OCI-LY7 (cell line): ENCODE measurements around the gene APEH. TPM values are rescaled to one million over a fixed set of nuclear protein-coding genes. Genes with fewer than 3 reads are reported as not detected.

Experiments
- BruUV-seq: library from RNA; stranded (reverse); fragments of 400-500 nt; replicated peaks from 2 replicates; lab custom pipeline; 2021; lab: Mats Ljungman, UMichigan
- CTCF ChIA-PET: fragments of 300-600 bp; sonication (Branson Sonifier 250); formaldehyde crosslinking; loops from one replicate; lab custom pipeline; 2022; ENCODE audit warnings: antibody characterized with exemption; ENCODE audit not compliant: unreplicated experiment; lab: Charles Lee
- POLR2A ChIA-PET: fragments of 300-600 bp; sonication (Branson Sonifier 250); formaldehyde crosslinking; loops from one replicate; lab custom pipeline; 2022; ENCODE audit warnings: antibody characterized with exemption; lab: Charles Lee
- DNase-seq: peaks from one replicate; pipeline ENCODE4 v3.0.0-alpha.2; 2015; ENCODE audit warnings: low spot score
- H2AFZ ChIP-seq: fragments of 200-600 bp; sonication (generic), shearing (Covaris generic); 2 replicates; pipeline ENCODE4 v1.6.1; 2014; ENCODE audit warnings: mild to moderate bottlenecking, antibody characterized with exemption, low read length, moderate library complexity
- H3K27ac ChIP-seq: fragments of 200-600 bp; sonication (generic); 2 replicates; pipeline ENCODE4 v1.5.1; 2014; ENCODE audit warnings: mixed run types, low read depth, mild to moderate bottlenecking, moderate library complexity, low read length, inconsistent platforms; ENCODE audit not compliant: poor library complexity, severe bottlenecking
- H3K36me3 ChIP-seq: fragments of 200-600 bp; sonication (generic); 2 replicates; pipeline ENCODE4 v1.6.1; 2014; ENCODE audit warnings: mild to moderate bottlenecking, antibody characterized with exemption, low read length, moderate library complexity, mixed read lengths; ENCODE audit not compliant: insufficient read depth
- H3K4me1 ChIP-seq: fragments of 200-600 bp; sonication (generic); 2 replicates; pipeline ENCODE4 v1.5.1; 2014; ENCODE audit warnings: mild to moderate bottlenecking, low read length; ENCODE audit not compliant: insufficient read depth, poor library complexity, severe bottlenecking
- H3K4me2 ChIP-seq: fragments of 200-600 bp; sonication (generic); 2 replicates; pipeline ENCODE4 v1.6.1; 2014; ENCODE audit warnings: mild to moderate bottlenecking, low read length
- H3K4me3 ChIP-seq: fragments of 200-600 bp; sonication (generic); 2 replicates; pipeline ENCODE4 v1.5.1; 2014; ENCODE audit warnings: mild to moderate bottlenecking, low read depth, low read length; ENCODE audit not compliant: poor library complexity, severe bottlenecking
- H3K79me2 ChIP-seq: fragments of 200-600 bp; sonication (generic); 2 replicates; pipeline ENCODE4 v1.6.1; 2016; ENCODE audit warnings: low read depth, mild to moderate bottlenecking, low read length, moderate library complexity, mixed read lengths; ENCODE audit not compliant: insufficient read depth
- H3K9me2 ChIP-seq: fragments of 200-600 bp; sonication (generic); 2 replicates; pipeline ENCODE4 v1.6.1; 2016; ENCODE audit warnings: mild to moderate bottlenecking, low read length, mixed read lengths; ENCODE audit not compliant: insufficient read depth
- H3K9me3 ChIP-seq: fragments of 200-600 bp; sonication (generic); 2 replicates; pipeline ENCODE4 v1.6.1; 2014; ENCODE audit warnings: mild to moderate bottlenecking, mixed run types, low read length, mixed read lengths
- H4K20me1 ChIP-seq: fragments of 200-600 bp; sonication (generic); 2 replicates; pipeline ENCODE4 v1.6.1; 2014; ENCODE audit warnings: mild to moderate bottlenecking, antibody characterized with exemption, low read length, moderate library complexity, mixed read lengths; ENCODE audit not compliant: insufficient read depth
- CTCF ChIP-seq: fragments of 200-600 bp; sonication (generic); conservative IDR thresholded peaks from 2 replicates; pipeline ENCODE4 v1.5.1; 2014; ENCODE audit warnings: mild to moderate bottlenecking, antibody characterized with exemption, low read length, moderate library complexity, mixed read lengths
- EZH2phosphoT487 ChIP-seq: fragments of 200-600 bp; sonication (generic); IDR thresholded peaks from 2 replicates; pipeline ENCODE4 v1.6.1; 2018; ENCODE audit warnings: low read depth, borderline replicate concordance, mild to moderate bottlenecking, mixed run types, antibody characterized with exemption, low read length, moderate library complexity, mixed read lengths
- intact Hi-C: fragments of 100-400 bp; cut with micrococcal nuclease; formaldehyde crosslinking; loops from one replicate; pipeline ENCODE4 v1.10.0; 2022; ENCODE audit not compliant: unreplicated experiment
- total RNA-seq, 2 experiments: library from RNA; depleted of rRNA in 1 of 2; stranded (reverse); fragments of >200 nt in 1 of 2; shearing (Covaris generic) in 1 of 2; gene quantifications; 2 replicates each; pipeline ENCODE4 v1.2.3, GENCODE V29; 2014 to 2022

The APEH gene
- total RNA-seq, 2 experiments from 2014 or later, result 112 to 132 TPM

GRCh38 chr3:49652218-49652902 lies 21.8 kb upstream of the APEH start:
- no TSS peak for BruUV-seq
- no peak for TF ChIP-seq EZH2phosphoT487
- no peak for TF ChIP-seq CTCF
- DNase-seq, result no peak
- H3K36me3 ChIP-seq, result no peaks in the 10 kb centered on the region
- no peak overlapping the region for H3K4me2 ChIP-seq
- H3K4me3 ChIP-seq, result no peak overlapping the region
- H3K4me1 ChIP-seq, result no peaks in the 10 kb centered on the region
- ChIA-PET CTCF (no interaction called here), POLR2A (interaction anchor here (0.5 kb wide), 1 partner anchor 215 kb away, joined by 3 read pairs; no protein-coding TSS in a partner anchor)
- H3K9me3 ChIP-seq, result no peaks in the 10 kb centered on the region
- intact Hi-C loops, result no loop called here
- H3K27ac ChIP-seq, result no peak overlapping the region
- no peaks in the 10 kb centered on the region for H3K79me2 ChIP-seq
- H3K9me2 ChIP-seq, result no peaks in the 10 kb centered on the region
- H2AFZ ChIP-seq, result no peak overlapping the region
- H4K20me1 ChIP-seq, result no peaks in the 10 kb centered on the region

DNA sequence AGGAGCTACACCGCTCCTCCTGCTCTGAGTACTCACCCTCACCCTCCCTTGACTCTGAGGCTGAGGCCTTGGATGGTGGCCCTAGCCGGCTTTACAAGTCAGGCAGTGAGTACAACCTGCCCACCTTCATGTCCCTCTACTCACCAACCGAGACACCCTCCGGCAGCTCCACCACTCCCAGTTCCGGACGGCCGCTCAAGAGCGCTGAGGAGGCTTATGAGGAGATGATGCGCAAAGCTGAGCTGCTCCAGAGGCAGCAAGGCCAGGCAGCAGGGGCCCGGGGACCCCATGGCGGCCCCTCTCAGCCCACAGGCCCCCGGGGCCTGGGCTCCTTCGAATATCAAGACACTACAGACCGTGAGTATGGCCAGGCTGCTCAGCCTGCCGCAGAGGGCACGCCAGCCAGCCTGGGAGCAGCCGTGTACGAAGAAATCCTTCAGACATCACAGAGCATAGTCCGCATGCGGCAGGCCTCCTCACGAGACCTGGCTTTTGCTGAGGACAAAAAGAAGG lies 21.2 kb upstream of the APEH start:
- no peaks in the 10 kb centered on the region for H3K36me3 ChIP-seq

More for the DNA sequence above, 21.2 kb upstream of the APEH start:
- H3K27ac ChIP-seq, result no peak overlapping the region
- no peak for DNase-seq
- intact Hi-C loops, result no loop called here
- no peaks in the 10 kb centered on the region for H3K9me3 ChIP-seq
- POLR2A ChIA-PET, result interaction anchor here (0.5 kb wide), 1 partner anchor 216 kb away, joined by 3 read pairs; no protein-coding TSS in a partner anchor
- no peak overlapping the region for H2AFZ ChIP-seq
- H3K79me2 ChIP-seq, result no peaks in the 10 kb centered on the region
- no peak overlapping the region for H3K4me2 ChIP-seq
- TF ChIP-seq CTCF, result no peak
- no peak for TF ChIP-seq EZH2phosphoT487
- CTCF ChIA-PET, result no interaction called here
- BruUV-seq, result no TSS peak
- no peaks in the 10 kb centered on the region for H3K9me2 ChIP-seq
- H3K4me1 ChIP-seq, result no peaks in the 10 kb centered on the region
- no peak overlapping the region for H3K4me3 ChIP-seq
- H4K20me1 ChIP-seq, result no peaks in the 10 kb centered on the region
